Stimulated activated CD4-positive, alpha-beta T cell treated with anti-CD3 and anti-CD28 coated beads, Interleukin-12 subunit alpha, Interleukin-12 subunit beta, amount 100 ng/mL, for 24 hours (primary cell): ENCODE data around the gene FEZF1.

Experiments used
- DNase-seq, 2 experiments: peaks; one replicate each; pipeline ENCODE4 v3.0.0-alpha.2; 2020; ENCODE audit warnings: low read depth in 2 of 2

The FEZF1 gene

GRCh38 chr7:122268101-122268500, 36.4 kb downstream of the FEZF1 start:
- no peak for DNase-seq

- DNase-seq = no peak
These were observed 42.3 kb downstream of the FEZF1 start for GRCh38 chr7:122262246-122262645.

GRCh38 chr7:122261442-122261841, 43.1 kb downstream of the FEZF1 start:
- DNase-seq = no peak

- no peak for DNase-seq
These were observed 43.5 kb downstream of the FEZF1 start for GRCh38 chr7:122261016-122261415.

- DNase-seq = no peak
These were observed 44.2 kb downstream of the FEZF1 start for GRCh38 chr7:122260336-122260735.

GRCh38 chr7:122258971-122259370, 45.6 kb downstream of the FEZF1 start:
- no peak for DNase-seq

- no peak for DNase-seq
These were observed 47.5 kb downstream of the FEZF1 start for GRCh38 chr7:122257056-122257455.

- DNase-seq = no peak
These were observed 48.5 kb downstream of the FEZF1 start for GRCh38 chr7:122256046-122256445.

- DNase-seq = no peak
These were observed 49.1 kb downstream of the FEZF1 start for GRCh38 chr7:122255454-122255853.
